SK-N-SH (cell line): ENCODE data around the gene FAHD1. TPM values are rescaled to one million over a fixed set of nuclear protein-coding genes. Genes with fewer than 3 reads are reported as not detected.

Experiments
- CTCF ChIA-PET: fragments of 300-600, 350-600 bp; formaldehyde crosslinking; extraction: SDS; loops from one replicate; lab custom pipeline; 2021; lab: Yijun Ruan, JAX
- POLR2A ChIA-PET: fragments of 350-600 bp; sonication (Branson Sonifier 250); formaldehyde crosslinking; extraction: SDS; loops from one replicate; lab custom pipeline; 2020; ENCODE audit warnings: antibody characterized with exemption, inconsistent platforms; lab: Yijun Ruan, JAX
- DNase-seq: peaks from one replicate; pipeline ENCODE4 v3.0.0; 2012
- H2AFZ ChIP-seq: fragments of 200-600 bp; sonication (generic); 2 replicates; pipeline ENCODE4 v1.8.1; 2016; ENCODE audit warnings: antibody characterized with exemption, mild to moderate bottlenecking, low read depth
- H3F3A ChIP-seq: fragments of 200-600 bp; sonication (generic); replicated peaks from 2 replicates; pipeline ENCODE3; 2016; ENCODE audit warnings: antibody characterized with exemption, mild to moderate bottlenecking; ENCODE audit not compliant: insufficient read depth
- H3K27ac ChIP-seq, 2 experiments: fragments of 200-500 bp in 1 of 2; fragments of 200-600 bp in 1 of 2; sonication (Bioruptor generic) in 1 of 2; sonication (generic), shearing (Covaris generic) in 1 of 2; 2 replicates each; pipeline versions ENCODE4 v1.5.1 to v1.6.1; 2014 to 2016; ENCODE audit warnings: low read depth in 2 of 2, inconsistent platforms in 1 of 2, low read length in 1 of 2, mild to moderate bottlenecking in 1 of 2, mixed read lengths in 1 of 2
- H3K27me3 ChIP-seq: fragments of 200-600 bp; sonication (generic), shearing (Covaris generic); 2 replicates; pipeline ENCODE4 v1.6.1; 2016; ENCODE audit warnings: mixed run types; ENCODE audit not compliant: insufficient read depth
- H3K36me3 ChIP-seq, 2 experiments: fragments of 200-500 bp in 1 of 2; fragments of 200-600 bp in 1 of 2; sonication (Bioruptor generic) in 1 of 2; sonication (generic) in 1 of 2; replicated peaks in 1 of 2; 2 replicates each; pipeline versions ENCODE3 to v1.5.1; 2014 to 2016; ENCODE audit warnings: low read length in 1 of 2, mild to moderate bottlenecking in 1 of 2; ENCODE audit not compliant: insufficient read depth in 2 of 2, control insufficient read depth in 1 of 2
- H3K4me1 ChIP-seq, 2 experiments: fragments of 200-500 bp in 1 of 2; fragments of 200-600 bp in 1 of 2; sonication (Bioruptor generic) in 1 of 2; sonication (generic), shearing (Covaris generic) in 1 of 2; 2 replicates each; pipeline versions ENCODE4 v1.5.1 to v1.6.1; 2014 to 2016; ENCODE audit warnings: low read depth in 1 of 2, low read length in 1 of 2, mixed run types in 1 of 2; ENCODE audit not compliant: insufficient read depth in 2 of 2, control insufficient read depth in 1 of 2
- H3K4me2 ChIP-seq: fragments of 200-600 bp; sonication (generic), shearing (Covaris generic); 2 replicates; pipeline ENCODE4 v1.6.1; 2017; ENCODE audit warnings: mixed run types
- H3K4me3 ChIP-seq, 2 experiments: fragments of 200-500 bp in 1 of 2; fragments of 200-600 bp in 1 of 2; sonication (Bioruptor generic) in 1 of 2; sonication (generic), shearing (Covaris generic) in 1 of 2; 2 replicates each; pipeline versions ENCODE4 v1.5.1 to v1.8.1; 2014 to 2016; ENCODE audit warnings: low read depth in 2 of 2, inconsistent platforms in 1 of 2, low read length in 1 of 2, mild to moderate bottlenecking in 1 of 2, mixed read lengths in 1 of 2, moderate library complexity in 1 of 2
- H3K79me2 ChIP-seq: fragments of 200-600 bp; sonication (generic); 2 replicates; pipeline ENCODE4 v1.8.1; 2017; ENCODE audit warnings: mild to moderate bottlenecking; ENCODE audit not compliant: insufficient read depth
- H3K9ac ChIP-seq: fragments of 200-600 bp; sonication (generic); 2 replicates; pipeline ENCODE4 v1.6.1; 2017; ENCODE audit warnings: mixed run types
- H3K9me2 ChIP-seq: fragments of 200-600 bp; sonication (generic); 2 replicates; pipeline ENCODE4 v1.6.1; 2017; ENCODE audit warnings: mixed run types
- H3K9me3 ChIP-seq: fragments of 200-600 bp; sonication (generic); 2 replicates; pipeline ENCODE4 v1.6.1; 2017; ENCODE audit warnings: mixed run types, mild to moderate bottlenecking, moderate library complexity
- H4K20me1 ChIP-seq: fragments of 200-600 bp; sonication (generic); 2 replicates; pipeline ENCODE4 v1.6.1; 2017; ENCODE audit warnings: mild to moderate bottlenecking, mixed run types; ENCODE audit not compliant: insufficient read depth
- ELF1 ChIP-seq: IDR thresholded peaks from 2 replicates; pipeline ENCODE4 v1.4.0; 2012
- EZH2phosphoT487 ChIP-seq: fragments of 200-600 bp; sonication (generic); IDR thresholded peaks from 2 replicates; pipeline ENCODE4 v1.6.1; 2017; ENCODE audit warnings: low read depth, mixed run types, mild to moderate bottlenecking, antibody characterized with exemption, moderate library complexity, borderline replicate concordance
- FOXJ3 ChIP-seq: sonication (generic); formaldehyde crosslinking; IDR thresholded peaks from 2 replicates; pipeline ENCODE4 v1.5.1; 2020; ENCODE audit warnings: mild to moderate bottlenecking, missing genetic modification reagents
- FOXM1 ChIP-seq: IDR thresholded peaks from 2 replicates; pipeline ENCODE4 v1.4.0; 2012; ENCODE audit warnings: low read depth, mild to moderate bottlenecking
- GABPA ChIP-seq: IDR thresholded peaks from 2 replicates; pipeline ENCODE4 v1.4.0; 2012; ENCODE audit warnings: low read depth, mild to moderate bottlenecking
- JUND ChIP-seq: IDR thresholded peaks from 2 replicates; pipeline ENCODE4 v1.4.0; 2012
- MEF2A ChIP-seq: IDR thresholded peaks from 2 replicates; pipeline ENCODE4 v1.4.0; 2012; ENCODE audit warnings: low read depth, borderline replicate concordance
- NFIC ChIP-seq: IDR thresholded peaks from 2 replicates; pipeline ENCODE4 v1.4.0; 2012; ENCODE audit warnings: borderline replicate concordance
- NRF1 ChIP-seq: IDR thresholded peaks from 2 replicates; pipeline ENCODE4 v1.6.1; 2012; ENCODE audit warnings: low read depth, mild to moderate bottlenecking, low read length
- RCOR1 ChIP-seq: fragments of 150-350 bp; IDR thresholded peaks from 2 replicates; pipeline ENCODE4 v1.6.1; 2017; ENCODE audit warnings: antibody characterized with exemption, low read length
- RFX5 ChIP-seq: IDR thresholded peaks from 2 replicates; pipeline ENCODE4 v1.6.1; 2012; ENCODE audit warnings: mild to moderate bottlenecking, improper control_type of control experiment, low read length
- TCF12 ChIP-seq: IDR thresholded peaks from 2 replicates; pipeline ENCODE4 v1.4.0; 2012
- WGBS: methylation state at CpG from one replicate; pipeline ENCODE4 v1.1.6; 2017; ENCODE audit warnings: low lambda C conversion rate; 5-methylcytosine and 5-hydroxymethylcytosine counted together
- polyA plus RNA-seq, 3 experiments: library from polyadenylated mRNA; depleted of rRNA; stranded (reverse); fragments of >200 nt; gene quantifications; 2 replicates each; pipeline ENCODE4 v1.2.3, GENCODE V29; 2012
- TF ChIP-seq, protein P1 (sequence below): fragments of 150-350 bp; IDR thresholded peaks from 2 replicates; pipeline ENCODE4 v1.6.1; 2017; ENCODE audit warnings: antibody characterized with exemption, low read length, low read depth, borderline replicate concordance
- TF ChIP-seq, protein P2 (sequence below): fragments of 150-350 bp; IDR thresholded peaks from 2 replicates; pipeline ENCODE4 v1.6.1; 2016; ENCODE audit warnings: mild to moderate bottlenecking, low read depth, low read length
- TF ChIP-seq, protein P3 (sequence below): IDR thresholded peaks from 2 replicates; pipeline ENCODE4 v1.4.0; 2012; ENCODE audit warnings: low read depth, borderline replicate concordance
- TF ChIP-seq, protein P4 (sequence below): IDR thresholded peaks from 2 replicates; pipeline ENCODE4; 2012

The FAHD1 gene
- polyA plus RNA-seq, 1 of the 3 experiments (the other 2 are of a cell fraction): 59.0 TPM

DNA sequence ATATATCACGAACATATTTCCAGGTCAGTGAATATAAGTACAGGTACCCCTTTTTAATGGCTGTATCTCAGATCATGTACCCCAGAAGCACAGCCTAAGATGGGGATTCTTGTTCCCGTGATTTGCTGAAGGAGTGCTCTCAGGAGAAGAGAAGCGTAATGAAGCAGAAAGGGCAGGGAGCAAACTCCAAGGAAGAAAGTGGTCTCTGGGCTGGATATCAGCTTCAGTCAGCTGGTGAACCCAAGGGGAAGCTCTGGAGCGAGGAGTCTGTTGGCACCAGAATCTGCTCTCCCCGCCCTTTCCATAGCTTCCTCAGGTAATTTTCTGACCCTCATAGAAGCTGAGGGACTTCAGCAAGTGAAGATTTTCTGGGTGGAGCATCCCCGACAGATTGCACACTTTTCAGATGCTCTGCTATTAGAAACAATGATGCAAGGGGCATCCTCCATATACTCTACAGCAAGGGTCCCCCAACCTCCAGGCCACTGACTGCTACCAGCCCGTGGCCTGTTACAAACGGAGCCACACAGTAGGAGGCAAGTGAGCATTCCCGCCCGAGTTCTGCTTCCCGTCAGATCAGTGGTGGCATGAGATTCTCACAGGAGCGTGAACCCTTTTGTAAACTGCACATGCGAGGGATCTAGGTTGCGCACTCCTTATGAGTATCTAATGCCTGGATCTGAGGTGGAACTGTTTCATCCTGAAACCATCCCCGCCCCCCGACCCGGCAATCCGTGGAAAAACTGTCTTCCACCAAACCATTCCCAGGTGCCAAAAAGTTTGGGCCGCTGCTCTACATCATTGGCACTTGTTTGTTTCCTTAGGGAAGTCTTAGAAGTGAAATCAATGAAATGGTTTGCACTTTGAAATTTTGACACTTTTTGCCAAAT lies 4.4 kb downstream of the FAHD1 start:
- WGBS: 88% methylated on average over 17 of the region's 19 CpGs

DNA sequence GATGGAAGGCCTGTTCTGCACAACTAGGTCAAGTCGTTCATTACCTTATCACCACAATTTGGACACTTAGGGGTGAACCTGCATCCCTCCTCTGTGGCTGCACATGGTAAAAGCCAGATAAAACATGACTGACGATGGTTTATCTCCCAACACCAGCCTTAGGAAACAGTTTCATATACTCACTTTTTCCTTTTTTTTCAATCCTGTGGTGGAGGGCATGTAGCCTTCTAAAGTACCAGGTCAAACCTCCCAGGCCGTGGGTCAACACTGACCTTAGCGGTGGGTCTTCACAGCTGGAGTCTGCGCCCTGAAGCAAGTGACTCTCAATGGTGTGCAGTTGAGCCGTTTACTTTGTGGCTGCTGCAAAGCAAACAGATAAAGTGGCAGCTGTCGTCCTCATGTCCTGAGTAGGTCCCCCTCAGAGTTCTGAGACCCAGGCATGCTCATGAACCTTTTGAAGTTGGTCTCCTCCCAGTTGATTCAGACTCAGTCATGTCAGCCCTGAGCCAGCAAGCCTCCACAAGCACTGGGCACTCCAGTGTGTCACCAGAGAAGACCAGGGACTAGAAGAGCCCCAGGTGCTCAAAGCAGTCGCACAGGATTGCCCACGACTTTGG lies 5.9 kb downstream of the FAHD1 start:
- no peak overlapping the region for H2AFZ ChIP-seq
- no peaks in the 10 kb centered on the region for H4K20me1 ChIP-seq
- CTCF ChIA-PET: no interaction called here
- H3K36me3 ChIP-seq: peaks cover 16 to 29% of the 10 kb centered on the region in 2 experiments
- 66% methylated on average over 9 of the region's 9 CpGs for WGBS
- TF ChIP-seq, protein P1, sequence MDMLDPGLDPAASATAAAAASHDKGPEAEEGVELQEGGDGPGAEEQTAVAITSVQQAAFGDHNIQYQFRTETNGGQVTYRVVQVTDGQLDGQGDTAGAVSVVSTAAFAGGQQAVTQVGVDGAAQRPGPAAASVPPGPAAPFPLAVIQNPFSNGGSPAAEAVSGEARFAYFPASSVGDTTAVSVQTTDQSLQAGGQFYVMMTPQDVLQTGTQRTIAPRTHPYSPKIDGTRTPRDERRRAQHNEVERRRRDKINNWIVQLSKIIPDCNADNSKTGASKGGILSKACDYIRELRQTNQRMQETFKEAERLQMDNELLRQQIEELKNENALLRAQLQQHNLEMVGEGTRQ: no peak
- TF ChIP-seq JUND (no peak), NFIC (no peak), EZH2phosphoT487 (no peak), GABPA (no peak), TCF12 (no peak), RCOR1 (no peak), RFX5 (no peak), FOXM1 (no peak)
- TF ChIP-seq, protein P2, sequence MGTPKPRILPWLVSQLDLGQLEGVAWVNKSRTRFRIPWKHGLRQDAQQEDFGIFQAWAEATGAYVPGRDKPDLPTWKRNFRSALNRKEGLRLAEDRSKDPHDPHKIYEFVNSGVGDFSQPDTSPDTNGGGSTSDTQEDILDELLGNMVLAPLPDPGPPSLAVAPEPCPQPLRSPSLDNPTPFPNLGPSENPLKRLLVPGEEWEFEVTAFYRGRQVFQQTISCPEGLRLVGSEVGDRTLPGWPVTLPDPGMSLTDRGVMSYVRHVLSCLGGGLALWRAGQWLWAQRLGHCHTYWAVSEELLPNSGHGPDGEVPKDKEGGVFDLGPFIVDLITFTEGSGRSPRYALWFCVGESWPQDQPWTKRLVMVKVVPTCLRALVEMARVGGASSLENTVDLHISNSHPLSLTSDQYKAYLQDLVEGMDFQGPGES: no peak
- TF ChIP-seq, protein P3, sequence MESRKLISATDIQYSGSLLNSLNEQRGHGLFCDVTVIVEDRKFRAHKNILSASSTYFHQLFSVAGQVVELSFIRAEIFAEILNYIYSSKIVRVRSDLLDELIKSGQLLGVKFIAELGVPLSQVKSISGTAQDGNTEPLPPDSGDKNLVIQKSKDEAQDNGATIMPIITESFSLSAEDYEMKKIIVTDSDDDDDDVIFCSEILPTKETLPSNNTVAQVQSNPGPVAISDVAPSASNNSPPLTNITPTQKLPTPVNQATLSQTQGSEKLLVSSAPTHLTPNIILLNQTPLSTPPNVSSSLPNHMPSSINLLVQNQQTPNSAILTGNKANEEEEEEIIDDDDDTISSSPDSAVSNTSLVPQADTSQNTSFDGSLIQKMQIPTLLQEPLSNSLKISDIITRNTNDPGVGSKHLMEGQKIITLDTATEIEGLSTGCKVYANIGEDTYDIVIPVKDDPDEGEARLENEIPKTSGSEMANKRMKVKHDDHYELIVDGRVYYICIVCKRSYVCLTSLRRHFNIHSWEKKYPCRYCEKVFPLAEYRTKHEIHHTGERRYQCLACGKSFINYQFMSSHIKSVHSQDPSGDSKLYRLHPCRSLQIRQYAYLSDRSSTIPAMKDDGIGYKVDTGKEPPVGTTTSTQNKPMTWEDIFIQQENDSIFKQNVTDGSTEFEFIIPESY: no peak
- H3K9me2 ChIP-seq: no peaks in the 10 kb centered on the region
- POLR2A ChIA-PET: no interaction called here
- H3K4me1 ChIP-seq: peaks cover 0 to 10% of the 10 kb centered on the region in 2 experiments; a peak in 3 of 4 replicates
- H3K9ac ChIP-seq: no peak overlapping the region
- H3K4me3 ChIP-seq: no peak overlapping the region
- no peaks in the 10 kb centered on the region for H3K9me3 ChIP-seq
- H3F3A ChIP-seq: no peaks in the 10 kb centered on the region
- peaks cover 31% of the 10 kb centered on the region for H3K79me2 ChIP-seq
- H3K4me2 ChIP-seq: no peak overlapping the region
- no peak overlapping the region for H3K27ac ChIP-seq
- H3K27me3 ChIP-seq: no peaks in the 10 kb centered on the region
- DNase-seq: no peak

More for the DNA sequence above, 4.4 kb downstream of the FAHD1 start:
- Histone ChIP-seq H3K4me1 (peaks cover 0 to 10% of the 10 kb centered on the region in 2 experiments; a peak in 3 of 4 replicates), H3K4me2 (no peak overlapping the region), H4K20me1 (no peaks in the 10 kb centered on the region), H3K79me2 (peaks cover 39% of the 10 kb centered on the region), H3K36me3 (peaks cover 16 to 27% of the 10 kb centered on the region in 2 experiments), H3K9me2 (no peaks in the 10 kb centered on the region), H3K9me3 (no peaks in the 10 kb centered on the region), H3K4me3 (no peak overlapping the region), H3K27me3 (no peaks in the 10 kb centered on the region), H3K9ac (no peak overlapping the region), H3F3A (no peaks in the 10 kb centered on the region), H3K27ac (no peak overlapping the region), H2AFZ (no peak overlapping the region)
- ChIA-PET POLR2A (no interaction called here), CTCF (no interaction called here)
- no peak for DNase-seq
- TF ChIP-seq, protein P1: no peak
- no peak for TF ChIP-seq RFX5
- TF ChIP-seq NFIC: no peak
- TF ChIP-seq EZH2phosphoT487: no peak
- TF ChIP-seq, protein P4, sequence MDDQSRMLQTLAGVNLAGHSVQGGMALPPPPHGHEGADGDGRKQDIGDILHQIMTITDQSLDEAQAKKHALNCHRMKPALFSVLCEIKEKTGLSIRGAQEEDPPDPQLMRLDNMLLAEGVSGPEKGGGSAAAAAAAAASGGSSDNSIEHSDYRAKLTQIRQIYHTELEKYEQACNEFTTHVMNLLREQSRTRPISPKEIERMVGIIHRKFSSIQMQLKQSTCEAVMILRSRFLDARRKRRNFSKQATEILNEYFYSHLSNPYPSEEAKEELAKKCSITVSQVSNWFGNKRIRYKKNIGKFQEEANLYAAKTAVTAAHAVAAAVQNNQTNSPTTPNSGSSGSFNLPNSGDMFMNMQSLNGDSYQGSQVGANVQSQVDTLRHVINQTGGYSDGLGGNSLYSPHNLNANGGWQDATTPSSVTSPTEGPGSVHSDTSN: no peak
- TF ChIP-seq, protein P2: no peak
- no peak for TF ChIP-seq MEF2A
- TF ChIP-seq FOXJ3: no peak
- no peak for TF ChIP-seq NRF1
- TF ChIP-seq ELF1: no peak
